ENCODE measurements around the gene RBMS1. TPM values are rescaled to one million over a fixed set of nuclear protein-coding genes. Genes with fewer than 3 reads are reported as not detected.
"Not testable (repeated sequence)": the region's sequence is repeated elsewhere in the genome, so short reads cannot be mapped to it uniquely, and the experiment has no call there.

The RBMS1 gene
- total RNA-seq, 1 donor from 2014 or later = 60.8 TPM

GRCh38 chr2:160421646-160422501 is 71.7 kb downstream of the RBMS1 start:
- intact Hi-C loops (cut with micrococcal nuclease); ATAC-seq; DNase-seq: not testable (repeated sequence)

- no peak for DNase-seq
- intact Hi-C loops (cut with micrococcal nuclease) = no loop called here
- no peak for ATAC-seq
Observed at GRCh38 chr2:160420711-160421110, 72.9 kb downstream of the RBMS1 start.

- intact Hi-C loops (cut with micrococcal nuclease) = no loop called here
- DNase-seq (no peak), ATAC-seq (peak; percentile 91)
Observed at GRCh38 chr2:160419776-160420505, 73.7 kb downstream of the RBMS1 start.

GRCh38 chr2:160418853-160419252 is 74.8 kb downstream of the RBMS1 start:
- intact Hi-C loops (cut with micrococcal nuclease) = no loop called here
- no peak for ATAC-seq

DNA sequence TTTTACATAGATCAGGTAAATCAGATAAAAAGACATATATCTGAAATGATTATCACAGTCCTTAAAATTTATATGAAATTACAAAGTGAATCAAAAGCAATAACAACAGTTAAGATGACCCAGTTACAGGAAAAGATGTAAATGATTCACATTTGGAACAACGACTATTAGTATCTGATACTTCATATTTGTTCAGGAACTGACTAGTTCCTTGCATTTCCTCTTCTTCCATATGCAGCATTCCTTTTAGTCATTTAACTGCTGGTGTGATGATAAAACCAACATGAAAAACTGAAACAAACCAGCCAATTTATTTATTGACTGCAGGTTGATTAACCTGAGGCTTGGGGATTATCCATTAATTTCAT is 75.2 kb downstream of the RBMS1 start:
- no peak for ATAC-seq

More at GRCh38 chr2:160418853-160419252, 74.8 kb downstream of the RBMS1 start:
- no peak for DNase-seq

DNA sequence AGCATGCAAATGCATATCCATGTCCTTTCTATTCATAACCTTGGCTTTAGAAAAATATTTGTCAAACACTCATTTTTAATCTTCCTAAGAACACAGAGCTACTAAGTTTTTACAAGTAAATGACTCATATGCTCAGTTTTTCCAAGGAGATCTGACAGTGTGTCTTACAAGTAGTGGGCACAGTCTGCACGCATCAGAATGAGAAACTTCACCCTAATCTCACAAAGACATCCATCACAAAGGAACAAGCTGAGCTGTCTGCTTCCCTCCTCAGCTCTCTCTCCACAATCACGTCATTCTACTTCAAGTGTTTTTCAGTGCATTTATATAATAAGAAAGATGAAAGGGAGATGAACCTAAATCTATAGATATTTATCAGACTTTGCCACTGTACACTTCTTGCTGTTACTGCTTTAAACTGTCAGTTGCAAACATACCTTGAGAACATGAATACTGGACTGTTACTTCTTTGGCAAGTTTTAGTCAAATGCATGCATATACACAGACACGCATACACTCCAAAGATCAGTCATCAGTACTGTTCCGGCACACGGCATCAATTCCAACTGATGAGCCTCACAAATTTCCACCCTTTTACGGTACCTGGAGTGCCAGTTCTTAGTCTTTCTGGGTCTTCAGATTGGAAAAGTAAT is 75.7 kb downstream of the RBMS1 start:
- intact Hi-C loops (cut with micrococcal nuclease) = no loop called here
- DNase-seq = no peak
- no peak for ATAC-seq

More for the DNA sequence above, 75.2 kb downstream of the RBMS1 start:
- intact Hi-C loops (cut with micrococcal nuclease) = no loop called here
- DNase-seq = no peak

DNA sequence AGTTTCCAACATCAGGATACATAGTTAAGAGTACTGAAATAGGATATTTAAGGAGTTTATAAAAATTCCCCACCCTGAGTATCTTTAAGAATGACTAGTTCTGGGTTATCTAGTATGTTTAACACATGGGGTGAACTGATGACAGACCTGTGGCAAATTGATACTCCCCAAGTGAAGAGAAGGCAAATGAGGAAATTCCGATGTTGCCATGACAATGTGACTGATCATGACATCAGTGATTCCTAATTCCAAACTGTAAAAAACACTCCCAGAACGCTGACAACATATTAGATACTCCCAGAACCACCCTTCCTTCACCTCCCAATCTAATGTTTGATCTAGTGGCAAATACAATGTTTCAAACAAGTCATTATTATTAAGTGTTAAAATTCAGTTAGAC is 77.6 kb downstream of the RBMS1 start:
- intact Hi-C loops (cut with micrococcal nuclease) = no loop called here
- ATAC-seq (no peak), DNase-seq (no peak)

- intact Hi-C loops (cut with micrococcal nuclease) = no loop called here
- no peak for ATAC-seq
- no peak for DNase-seq
Observed at GRCh38 chr2:160411955-160412354, 81.7 kb downstream of the RBMS1 start.

DNA sequence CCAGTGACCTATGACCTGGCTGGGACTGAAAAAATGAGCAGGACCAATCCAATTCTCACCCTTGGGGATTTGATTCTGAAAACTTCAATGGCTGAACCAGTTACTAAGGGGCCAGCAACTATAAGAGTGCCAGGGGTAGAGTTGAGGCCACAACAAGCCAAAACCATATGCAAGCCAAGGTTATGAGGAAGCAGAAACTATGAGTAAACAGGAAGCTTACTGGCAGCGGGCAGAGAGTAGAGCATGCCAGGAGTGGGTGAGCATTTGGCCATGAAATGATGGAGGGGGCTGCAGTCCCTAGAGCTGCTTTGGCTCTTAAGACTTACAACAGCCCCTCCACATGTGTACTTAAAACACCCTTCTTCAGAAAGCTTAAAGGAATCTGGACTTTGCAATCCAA is 82.4 kb downstream of the RBMS1 start:
- intact Hi-C loops (cut with micrococcal nuclease) = no loop called here
- no peak for ATAC-seq
- no peak for DNase-seq

- DNase-seq (no peak), ATAC-seq (no peak)
- intact Hi-C loops (cut with micrococcal nuclease) = no loop called here
Observed at GRCh38 chr2:160409480-160409879, 84.1 kb downstream of the RBMS1 start.

DNA sequence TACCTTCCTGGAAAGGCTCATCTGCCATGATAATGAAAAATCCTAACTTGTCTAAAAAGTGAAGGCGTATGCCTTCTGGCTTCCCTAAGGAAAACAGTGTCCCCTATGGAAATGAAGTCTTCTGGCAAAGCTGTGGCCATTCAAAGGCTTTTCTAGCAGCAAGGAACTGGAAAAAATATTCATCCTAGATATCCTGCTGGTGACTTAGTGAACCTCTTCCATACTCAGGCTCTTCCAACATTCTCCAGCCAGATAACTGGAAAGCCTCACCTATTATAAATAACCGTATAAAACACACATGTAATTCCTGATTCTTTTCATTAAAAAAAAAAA is 84.7 kb downstream of the RBMS1 start:
- DNase-seq (no peak), ATAC-seq (no peak)
- intact Hi-C loops (cut with micrococcal nuclease) = no loop called here

DNA sequence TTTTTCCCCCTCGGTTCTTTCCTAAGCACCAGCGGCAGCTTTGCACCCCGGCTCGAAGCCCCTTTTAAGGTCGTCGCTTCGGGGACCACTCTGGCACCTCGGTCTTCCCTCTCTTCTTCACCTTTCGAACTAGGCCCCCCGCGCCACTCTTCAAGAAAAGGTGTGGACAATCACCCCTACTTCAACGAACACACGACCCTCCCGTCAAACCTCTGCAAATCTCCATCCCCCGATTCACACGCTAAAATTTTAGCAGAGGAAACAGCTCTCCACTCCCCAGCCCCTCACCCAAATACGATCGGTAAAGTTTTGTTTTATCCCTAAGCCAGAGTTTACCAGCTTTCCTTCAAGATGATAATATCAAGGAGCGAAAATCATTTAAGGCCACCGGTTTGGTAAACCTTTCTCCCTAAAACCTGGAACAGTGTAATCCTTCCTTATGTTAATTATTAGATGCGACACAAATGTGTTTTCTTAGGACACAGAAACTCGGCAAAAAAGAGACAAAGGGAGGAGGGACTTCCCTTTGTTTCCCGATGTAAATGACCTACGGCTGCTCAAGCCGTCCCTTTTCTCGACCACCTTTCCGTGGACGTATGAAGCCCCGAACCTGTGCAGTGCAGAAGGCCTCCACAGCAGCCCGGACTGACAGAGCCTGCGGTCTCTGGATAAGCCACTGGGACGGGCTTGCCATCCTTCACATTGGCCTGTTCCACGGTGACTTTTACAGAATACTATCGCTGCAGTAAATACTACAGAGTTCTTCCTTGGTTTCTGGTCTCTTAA is 85.2 kb downstream of the RBMS1 start:
- intact Hi-C loops (cut with micrococcal nuclease) = no loop called here
- ATAC-seq (peak; percentile 14), DNase-seq (no peak)

- peak; percentile 84 for DNase-seq
- peak; percentile 87 for ATAC-seq
- intact Hi-C loops (cut with micrococcal nuclease) = no loop called here
Observed at GRCh38 chr2:160407393-160408172, 86.0 kb downstream of the RBMS1 start.

DNA sequence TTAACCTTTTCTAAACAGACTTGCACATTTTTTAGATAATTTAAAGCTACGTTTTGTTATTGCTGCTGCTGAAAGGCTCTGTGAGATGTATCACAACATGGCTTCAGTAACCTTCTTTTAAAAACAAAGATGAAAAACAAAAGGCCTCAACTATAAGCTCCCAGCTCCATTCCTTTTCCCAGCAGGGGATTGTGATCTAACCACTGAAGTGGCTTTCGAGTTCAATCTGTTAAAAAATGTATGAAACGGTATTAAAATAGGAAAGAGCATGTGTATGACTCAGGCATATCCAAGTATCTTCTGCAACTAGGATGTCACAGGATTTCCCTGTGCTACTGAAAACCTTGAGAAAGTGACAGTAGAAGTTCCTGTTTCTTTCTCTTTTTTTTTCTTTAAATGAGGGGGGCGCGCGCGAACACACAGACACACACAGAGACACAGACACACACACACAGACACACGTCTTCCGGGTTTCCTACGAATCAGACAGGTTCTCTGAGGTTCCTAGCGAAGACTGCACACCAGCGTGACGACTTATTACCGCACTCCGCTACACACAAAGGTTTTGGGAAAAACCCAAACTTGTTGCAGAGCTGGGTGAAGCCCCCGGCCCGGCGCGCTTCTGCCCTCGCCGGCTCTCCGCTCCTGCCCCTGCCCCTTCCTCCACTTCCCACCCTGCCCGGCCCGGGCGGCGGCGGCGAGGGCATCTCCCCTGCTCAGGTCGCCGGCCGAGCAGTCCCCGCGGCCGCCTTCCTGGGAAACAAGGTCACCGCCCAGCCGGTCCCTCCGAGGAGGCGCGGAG is 86.8 kb downstream of the RBMS1 start:
- intact Hi-C loops (cut with micrococcal nuclease) = no loop called here
- ATAC-seq (peak; percentile 44), DNase-seq (peak; percentile 63)

GRCh38 chr2:160405077-160405867 is 88.3 kb downstream of the RBMS1 start:
- ATAC-seq = no peak
- intact Hi-C loops (cut with micrococcal nuclease) = no loop called here
- DNase-seq = no peak

DNA sequence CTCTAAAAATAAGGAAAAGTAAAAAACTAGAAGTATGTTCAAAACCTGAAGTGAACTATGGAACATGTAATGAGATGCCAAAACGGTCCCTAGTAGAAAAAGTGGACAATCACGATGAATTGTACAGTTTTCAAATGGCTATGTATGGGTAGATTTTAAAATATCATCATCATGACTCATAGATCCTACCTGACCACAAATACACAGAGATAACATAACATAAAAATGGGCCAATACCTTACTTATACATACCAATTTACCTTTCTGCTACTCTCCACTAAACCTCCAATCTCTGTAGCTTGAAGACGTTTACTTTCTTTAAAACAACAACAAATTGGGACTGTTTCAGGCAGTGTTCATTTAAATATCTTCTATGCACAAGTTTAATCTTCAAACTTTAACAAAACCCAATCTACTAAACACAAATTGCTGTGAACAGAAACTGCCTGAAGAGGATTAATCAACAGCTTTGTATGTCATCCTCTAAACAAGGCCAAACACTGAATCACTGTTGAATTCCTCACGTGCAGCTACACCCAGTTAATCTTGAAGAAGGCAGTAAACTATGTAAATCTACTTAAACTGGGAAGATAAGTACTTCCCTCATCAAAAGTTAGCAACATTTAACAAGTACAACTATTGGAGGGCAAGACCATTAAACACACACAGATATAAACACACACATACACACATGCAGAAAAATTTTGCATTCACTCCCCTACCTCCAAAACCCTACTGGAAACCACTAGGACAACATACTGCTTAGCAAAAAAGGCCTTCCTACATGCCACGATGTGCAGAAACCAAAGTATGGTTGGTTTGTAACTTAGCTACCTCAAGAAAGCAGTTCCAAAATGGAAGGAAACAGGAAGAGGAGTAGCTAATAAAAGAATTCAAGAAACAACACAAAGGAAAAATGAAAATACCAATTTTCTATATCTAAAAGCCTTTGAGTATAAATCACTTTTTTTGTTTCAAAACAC is 90.3 kb downstream of the RBMS1 start:
- intact Hi-C loops (cut with micrococcal nuclease) = no loop called here
- ATAC-seq = no peak
- DNase-seq = no peak

All from left ventricle myocardium superior (tissue), 1 donor.